CD4-positive, alpha-beta T cell treated with Interleukin-4 for 1 hour (primary cell): ENCODE measurements around the gene TM4SF18.
"Not testable (repeated sequence)": the region's sequence is repeated elsewhere in the genome, so short reads cannot be mapped to it uniquely, and the experiment has no call there.

Source experiments
- DNase-seq, 2 donors: peaks; one replicate each; pipeline ENCODE4 v3.0.0-alpha.2; 2020 to 2022

The TM4SF18 gene, protein sequence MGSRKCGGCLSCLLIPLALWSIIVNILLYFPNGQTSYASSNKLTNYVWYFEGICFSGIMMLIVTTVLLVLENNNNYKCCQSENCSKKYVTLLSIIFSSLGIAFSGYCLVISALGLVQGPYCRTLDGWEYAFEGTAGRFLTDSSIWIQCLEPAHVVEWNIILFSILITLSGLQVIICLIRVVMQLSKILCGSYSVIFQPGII

DNA sequence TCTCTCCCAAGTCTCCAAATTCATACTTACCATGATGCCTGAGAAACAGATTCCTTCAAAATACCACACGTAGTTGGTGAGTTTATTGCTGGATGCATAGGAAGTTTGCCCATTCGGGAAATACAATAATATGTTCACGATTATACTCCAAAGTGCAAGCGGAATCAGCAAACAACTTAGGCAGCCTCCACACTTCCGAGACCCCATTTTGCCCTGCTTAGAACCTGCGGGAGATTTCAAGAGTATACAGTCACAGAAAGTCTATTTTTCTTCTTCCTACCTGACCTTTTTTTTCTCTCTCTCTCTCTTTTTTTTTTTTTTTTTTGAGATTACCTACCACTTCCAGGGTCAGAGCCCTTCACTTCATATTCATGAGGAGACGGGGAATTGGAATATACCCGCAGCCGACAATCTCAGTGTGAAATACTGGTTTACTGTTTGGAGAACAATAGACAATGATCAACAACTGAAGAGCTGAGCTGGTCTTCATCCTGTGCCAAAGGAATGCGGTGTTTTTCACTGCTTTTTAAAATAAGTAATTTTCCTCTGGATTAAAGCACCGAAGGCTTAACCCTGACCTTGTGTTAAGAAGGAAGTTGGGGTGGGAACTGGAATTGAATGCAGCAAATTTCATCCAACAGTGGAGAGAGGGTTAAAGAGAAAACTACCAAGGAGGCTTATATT, at the start of gene TM4SF18:
TSS of gene TM4SF18 (minus strand) at position 461 of the 684 bp plus-strand sequence. CDS start at position 207, 254 bp downstream.
- no peak for DNase-seq

DNA sequence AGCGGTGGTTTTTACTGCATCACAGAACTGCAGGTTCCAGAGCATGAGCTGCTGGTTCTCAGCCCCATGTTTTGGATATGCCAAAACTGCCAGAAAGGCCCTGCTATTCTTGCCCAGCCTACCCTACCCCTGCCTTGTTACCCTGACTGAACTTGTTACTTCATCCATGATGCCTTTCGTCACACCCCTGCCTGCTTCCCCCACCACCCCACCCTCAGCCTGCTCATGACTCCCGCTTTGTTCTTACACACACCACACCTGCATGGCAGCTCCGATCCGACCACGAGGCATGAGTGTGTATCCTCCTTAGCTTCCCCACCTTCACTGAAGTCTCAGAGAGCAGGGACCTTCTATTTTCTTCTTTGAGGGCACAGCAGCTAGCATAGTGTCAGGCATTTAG, 49.1 kb upstream of the TM4SF18 start:
- no peak for DNase-seq

DNA sequence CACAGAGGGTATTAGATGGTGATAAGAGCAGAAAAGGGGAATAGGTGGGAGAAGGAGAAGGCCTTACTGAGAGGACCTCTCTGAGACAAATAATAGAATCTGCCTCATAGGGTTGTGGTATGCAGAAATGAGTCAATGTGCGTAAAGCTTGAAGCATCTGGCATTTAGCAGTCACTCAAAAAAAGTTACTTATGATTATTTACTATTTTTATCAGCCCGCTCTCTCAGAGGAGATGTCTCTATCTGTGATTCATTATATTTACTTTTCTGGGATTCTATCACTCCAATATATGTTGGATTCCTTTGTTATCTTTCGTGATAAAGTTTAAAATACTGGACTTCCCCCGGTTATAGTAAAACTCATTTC, 48.6 kb upstream of the TM4SF18 start:
- DNase-seq: no peak

DNA sequence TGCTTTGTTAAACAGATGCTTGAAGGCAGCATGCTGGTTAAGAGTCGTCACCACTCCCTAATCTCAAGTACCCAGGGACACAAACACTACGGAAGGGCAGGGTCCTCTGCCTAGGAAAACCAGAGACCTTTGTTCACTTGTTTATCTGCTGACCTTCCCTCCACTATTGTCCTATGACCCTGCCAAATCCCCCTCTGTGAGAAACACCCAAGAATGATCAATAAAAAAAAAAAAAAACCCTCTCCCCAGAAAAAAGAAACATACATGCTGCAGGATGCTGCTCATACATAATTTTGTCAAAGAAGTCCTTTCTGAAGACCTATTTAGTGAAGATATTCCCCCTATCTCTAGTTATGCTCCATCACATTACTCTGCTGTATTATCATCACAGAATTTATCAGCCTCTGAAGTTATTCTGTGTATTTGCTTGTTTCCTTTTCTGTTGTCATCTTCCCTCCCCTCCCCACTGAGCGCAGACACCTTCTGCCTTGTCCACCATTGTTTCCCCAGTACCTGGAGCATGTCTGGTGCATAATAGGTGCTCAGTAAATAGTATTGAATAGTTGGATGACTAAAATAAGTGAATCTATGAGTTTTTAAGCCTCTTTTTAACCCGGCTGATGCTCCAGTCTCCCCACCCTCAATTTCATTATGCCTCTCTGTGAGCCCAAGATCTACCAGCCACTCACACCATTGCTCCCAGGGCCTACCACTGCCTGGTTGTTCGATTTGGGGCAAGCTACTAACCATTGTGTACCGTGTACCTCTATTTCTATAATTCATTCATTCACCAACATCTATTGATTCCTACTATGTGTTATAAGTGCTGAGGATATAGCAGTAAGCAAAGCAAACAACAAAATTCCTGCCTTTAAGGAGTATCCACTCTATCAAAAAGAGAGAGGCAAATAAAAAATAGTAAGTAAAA, 48.0 kb upstream of the TM4SF18 start:
- no peak for DNase-seq

DNA sequence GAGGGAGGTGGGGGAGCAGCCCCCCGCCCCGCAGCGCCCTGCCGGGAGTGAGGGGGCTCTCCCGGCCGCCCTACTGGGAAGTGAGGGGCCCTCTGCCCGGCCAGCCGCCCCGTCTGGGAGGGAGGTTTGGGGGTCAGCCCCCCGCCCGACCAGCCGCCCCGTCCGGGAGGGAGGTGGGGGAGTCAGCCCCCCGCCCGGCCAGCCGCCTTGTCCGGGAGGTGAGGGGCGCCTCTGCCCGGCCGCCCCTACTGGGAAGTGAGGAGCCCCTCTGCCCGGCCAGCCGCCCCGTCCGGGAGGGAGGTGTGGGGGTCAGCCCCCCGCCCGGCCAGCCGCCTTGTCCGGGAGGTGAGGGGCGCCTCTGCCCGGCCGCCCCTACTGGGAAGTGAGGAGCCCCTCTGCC, 46.8 kb upstream of the TM4SF18 start:
- DNase-seq: not testable (repeated sequence)

DNA sequence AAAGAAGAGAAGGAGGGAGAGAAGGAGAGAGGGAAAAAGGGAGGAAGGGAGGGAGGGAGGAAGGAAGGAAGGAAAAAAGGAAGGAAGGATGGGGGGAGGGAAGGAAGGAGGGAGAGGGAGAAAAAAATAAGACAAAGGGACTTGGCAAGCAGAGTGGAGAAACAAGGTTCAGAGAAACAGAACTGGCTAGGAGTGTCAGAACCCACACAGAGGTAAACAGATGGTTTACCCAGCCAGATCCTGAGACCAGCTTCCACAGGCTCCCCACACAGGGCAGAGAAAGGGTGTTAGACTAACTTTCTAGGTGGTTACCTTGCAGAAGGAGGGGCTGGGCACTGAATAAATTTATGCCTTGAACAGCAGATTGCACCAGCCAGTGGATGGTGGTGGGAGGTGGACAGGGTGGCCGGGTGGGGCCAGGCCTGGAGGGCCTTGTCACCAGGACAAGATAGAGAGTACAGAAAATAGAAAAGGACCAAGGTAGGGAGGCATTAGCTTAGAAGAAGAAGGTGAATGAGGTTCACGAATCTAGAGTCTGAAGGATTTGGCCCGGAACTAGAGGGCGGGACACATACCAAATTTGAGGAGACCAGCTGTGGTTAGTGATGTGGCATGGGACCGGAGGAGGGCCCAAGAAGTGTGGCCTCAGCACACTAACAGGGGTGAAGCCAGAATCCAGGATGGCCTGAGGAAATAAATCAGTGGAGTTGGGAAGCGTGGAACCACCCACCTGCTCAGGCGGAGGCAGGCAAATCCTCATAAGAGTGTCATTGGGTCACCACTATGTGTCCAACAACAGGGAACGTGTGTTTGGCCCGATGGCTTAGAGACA, 45.3 kb upstream of the TM4SF18 start:
- no peak for DNase-seq

DNA sequence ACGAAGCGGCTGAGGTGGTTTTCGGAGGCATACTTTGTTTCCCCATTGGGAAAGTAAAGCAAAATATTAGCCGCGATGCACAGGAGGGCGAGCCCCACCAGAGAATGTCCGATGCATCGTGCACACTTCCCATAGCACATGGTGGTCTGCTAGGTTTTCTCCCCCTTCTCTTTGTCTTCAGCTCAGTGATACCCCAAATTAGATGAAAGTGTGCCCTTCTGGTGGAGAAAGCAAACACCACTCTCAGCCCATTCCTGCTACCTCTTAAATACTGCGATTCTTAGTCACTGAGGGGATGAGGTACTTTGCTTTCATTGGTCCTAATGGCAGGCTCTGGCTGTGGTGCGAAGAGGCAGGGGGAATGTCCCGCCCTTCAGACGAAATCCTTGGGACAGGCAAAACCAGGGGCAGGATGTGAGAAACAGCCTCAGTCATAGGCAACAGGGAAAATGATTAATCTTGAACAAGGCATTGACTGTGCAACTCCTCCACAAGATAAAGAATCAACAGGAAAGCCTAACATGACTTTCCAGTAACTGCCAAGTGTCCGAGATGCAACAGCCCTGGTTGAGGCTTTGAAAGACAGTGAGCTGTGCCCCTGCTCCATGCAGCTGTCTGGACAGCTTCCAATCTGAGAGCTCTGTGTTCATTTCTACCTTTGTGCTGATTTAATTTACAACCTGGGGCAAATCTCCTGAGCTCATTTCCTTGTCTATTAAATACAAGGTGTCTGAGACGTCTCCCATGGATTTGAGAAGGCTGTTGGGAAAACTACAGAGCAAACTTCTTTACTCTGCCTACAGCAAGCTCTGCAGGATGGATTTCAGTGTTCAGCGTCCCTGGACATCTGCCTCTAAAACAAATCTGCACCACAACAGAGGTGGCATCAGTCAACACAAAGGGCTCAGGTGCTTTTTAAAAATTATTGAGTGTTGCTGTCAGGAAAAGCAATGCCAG, 44.2 kb upstream of the TM4SF18 start, which contains the start of gene TM4SF1:
TSS of gene TM4SF1 (minus strand) at position 242 of the 957 bp plus-strand sequence. CDS start at position 140, 102 bp downstream.
- peak in 1 of 2 donors; percentile 15 for DNase-seq

DNA sequence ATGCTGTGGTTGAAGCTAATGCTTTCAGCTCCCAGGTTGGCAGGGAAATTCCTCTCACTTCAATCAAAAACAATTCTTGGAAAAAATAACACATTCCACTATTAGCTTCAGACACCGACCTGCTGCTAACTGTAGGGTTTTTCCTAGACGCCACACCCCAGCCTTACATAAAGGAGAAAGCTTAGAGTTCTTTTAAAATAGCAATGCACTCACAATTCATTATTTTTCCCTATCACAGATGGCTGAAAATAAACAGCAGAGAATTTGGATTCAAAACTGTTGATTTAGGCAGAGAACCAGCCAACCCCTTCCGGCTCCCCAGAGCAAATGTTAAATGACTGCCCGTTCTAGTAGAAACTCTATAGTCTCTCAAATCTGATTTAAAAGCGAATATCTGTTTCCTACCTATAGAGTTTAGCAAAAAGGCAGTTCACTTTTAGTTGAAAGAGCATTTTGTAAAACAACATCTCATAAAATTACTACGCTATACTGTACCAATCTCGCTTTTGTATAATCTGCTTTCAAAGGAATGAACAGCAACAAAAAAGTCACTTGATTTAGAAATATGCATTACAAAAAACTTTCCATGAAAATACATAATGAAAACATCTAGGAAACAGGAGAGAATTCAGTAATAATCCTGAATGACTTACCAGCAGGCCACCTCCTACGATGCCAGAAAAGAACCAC, 43.4 kb upstream of the TM4SF18 start:
- no peak for DNase-seq

DNA sequence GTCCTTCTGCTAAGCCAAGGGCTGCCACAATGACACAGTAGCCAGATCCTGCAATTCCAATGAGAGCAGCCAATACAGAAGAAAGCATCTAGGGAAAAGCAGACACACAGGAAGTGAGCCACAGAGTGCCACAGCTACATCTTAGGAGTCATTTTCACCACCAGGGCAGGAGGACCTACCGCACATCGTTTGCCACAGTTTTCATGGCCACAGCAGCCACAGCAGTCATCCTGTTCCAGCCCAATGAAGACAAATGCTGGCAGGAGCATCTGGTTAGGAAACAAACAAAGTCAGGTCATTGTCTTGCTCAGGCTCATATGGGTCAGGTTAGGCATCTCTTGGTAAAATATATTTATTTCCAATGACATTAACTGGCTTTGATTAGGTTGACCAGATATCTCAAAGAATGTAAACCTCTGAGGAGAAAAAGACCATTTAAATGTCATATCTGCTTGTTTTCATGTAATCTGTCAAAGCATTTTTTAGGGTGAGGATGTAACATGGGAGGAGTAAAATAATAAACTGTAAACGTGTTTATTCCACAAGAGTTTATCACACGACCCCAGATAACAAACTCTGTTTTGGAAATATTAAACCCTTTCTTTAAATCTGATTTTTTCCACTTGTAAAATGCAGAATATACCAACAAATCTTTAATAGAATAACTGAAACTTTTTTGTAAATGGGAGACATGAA, 42.2 kb upstream of the TM4SF18 start:
- no peak for DNase-seq

DNA sequence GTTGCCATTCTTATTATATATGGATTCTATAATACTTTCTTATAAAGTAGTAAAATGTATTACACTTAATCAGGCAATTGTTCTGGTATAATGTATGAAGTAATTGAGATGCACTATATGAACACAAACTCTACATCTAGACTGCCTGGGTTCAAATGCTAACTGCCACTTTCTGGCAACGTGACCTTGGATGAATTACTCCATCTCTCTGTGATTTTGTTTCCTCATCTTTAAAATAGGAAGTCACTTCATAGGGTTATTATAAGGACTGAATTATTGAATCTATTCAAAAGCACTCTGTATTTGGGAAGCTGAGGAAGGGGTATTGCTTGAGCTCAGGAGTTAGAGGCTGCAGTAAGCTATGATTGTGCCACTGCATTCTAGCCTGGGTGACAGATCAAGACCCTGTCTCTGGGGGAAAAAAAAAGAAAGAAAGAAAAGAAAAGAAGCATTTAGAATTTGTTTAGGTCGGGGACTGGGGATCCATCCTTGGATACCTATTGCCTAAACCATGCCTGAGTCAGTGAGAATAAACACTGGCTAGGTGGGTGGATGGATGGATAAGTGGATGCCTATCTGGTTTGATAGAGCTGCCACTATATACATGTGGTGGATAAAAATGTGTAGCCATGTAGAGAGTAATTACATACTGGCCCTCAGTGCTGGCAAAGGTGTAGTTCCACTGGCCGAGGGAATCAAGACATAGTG, 41.5 kb upstream of the TM4SF18 start:
- DNase-seq: no peak

DNA sequence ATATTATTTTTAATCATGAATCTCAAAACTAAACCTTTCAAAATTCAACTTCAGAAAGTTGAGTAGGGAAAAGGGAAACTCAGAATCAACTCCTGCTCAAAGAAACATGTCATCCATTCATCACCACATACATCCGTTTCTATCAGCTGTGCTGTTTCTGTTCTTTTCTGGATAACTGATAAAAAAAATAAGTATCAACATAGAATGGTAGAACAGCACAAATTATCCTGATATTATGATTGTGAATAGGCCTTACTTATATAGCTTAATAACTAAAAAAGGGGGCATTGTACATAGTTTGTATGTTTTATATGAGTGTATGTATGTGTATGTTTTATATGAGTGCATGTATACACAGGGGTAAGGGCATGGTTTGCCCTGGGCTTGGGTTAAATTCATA, 41.0 kb upstream of the TM4SF18 start:
- DNase-seq: no peak

DNA sequence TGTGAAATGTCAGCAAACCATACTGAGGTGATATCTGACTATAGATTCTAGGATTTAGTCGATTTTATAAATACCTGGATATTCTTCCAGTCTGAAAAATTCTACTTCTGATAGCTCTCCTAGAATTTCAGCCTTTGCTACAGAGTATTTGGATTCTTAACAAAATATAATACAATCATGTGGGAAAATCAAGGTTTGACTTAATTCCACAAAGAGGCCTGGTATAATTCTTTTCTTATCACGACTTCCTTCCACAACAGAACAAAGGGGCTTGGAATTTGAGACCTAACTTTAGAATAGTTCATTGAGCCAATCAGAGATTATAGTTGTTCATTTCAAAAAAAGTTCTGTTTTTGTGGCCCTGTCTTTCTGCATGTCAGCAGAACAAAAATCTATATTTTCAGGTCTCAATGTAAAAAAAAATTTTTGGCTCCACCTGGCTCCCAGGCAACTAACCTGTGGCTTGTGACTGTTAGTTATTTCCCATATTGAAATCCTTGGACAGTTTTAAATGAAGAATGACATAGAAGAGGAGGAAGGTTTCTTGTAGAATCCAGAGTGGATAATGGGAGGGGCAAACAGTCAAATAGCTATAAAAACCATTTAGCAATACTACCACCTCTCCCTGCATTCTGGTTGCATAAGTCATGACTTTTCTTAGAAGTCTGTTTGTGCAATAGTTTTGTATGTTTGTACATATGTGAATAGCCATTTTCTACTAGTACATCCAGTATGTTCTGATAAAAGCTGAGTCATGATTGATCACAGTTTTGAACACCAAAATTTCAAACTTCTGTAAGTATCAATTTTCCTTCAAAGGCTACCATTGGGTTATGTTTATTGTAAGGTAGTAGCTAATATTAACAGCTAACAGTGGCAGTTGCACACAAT, 40.0 kb upstream of the TM4SF18 start:
- no peak for DNase-seq

DNA sequence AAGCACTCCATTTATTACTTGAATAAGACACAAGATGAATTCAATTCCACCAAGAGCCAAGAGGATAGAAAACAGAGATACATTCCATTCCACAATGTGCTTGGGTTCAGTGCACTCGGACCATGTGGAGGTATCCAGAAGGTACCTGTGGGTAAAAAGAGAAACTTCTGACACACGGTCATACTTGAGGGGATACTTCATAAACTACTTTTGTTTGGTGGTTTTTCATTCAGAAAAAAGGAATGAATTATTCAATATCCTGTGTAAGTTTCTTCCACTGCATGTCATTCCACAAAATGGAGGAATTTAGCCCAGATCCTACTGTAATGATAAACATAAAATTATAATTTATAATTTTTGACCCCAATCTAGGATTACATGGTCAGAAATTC, 38.3 kb upstream of the TM4SF18 start:
- no peak for DNase-seq

DNA sequence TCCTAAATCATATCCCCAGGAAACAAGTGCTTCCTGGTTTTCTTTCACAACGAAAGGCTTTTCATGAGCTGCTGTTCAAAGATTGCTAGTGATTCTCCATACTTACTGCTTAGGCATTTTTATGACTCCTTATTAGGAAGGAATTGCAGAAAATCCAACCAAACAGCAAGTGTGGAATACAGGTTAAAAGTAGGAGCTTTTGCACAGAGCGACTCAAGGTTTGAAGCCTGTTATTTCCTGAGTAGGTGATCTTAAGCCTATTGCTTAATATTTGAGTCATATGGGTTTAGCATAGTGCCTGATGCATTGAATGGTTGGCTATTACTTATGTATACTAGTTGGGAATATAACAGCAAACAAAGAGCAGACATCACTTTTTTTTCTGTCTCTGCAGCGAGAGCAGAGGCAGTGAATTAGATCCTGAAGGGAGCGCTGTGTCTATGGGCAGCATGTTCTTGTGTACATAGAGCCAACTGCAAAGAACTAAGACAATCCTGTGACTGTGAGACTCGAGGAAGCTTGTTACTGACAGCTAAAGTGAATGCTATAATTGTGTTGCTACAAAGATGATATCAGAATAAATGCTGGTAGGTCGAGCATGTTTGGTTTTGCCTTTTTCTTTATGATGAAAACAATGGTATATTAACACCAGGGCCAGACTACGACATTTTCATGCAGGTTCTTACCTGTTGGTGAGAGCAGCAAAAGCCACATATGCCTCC, 37.7 kb upstream of the TM4SF18 start:
- DNase-seq: no peak

DNA sequence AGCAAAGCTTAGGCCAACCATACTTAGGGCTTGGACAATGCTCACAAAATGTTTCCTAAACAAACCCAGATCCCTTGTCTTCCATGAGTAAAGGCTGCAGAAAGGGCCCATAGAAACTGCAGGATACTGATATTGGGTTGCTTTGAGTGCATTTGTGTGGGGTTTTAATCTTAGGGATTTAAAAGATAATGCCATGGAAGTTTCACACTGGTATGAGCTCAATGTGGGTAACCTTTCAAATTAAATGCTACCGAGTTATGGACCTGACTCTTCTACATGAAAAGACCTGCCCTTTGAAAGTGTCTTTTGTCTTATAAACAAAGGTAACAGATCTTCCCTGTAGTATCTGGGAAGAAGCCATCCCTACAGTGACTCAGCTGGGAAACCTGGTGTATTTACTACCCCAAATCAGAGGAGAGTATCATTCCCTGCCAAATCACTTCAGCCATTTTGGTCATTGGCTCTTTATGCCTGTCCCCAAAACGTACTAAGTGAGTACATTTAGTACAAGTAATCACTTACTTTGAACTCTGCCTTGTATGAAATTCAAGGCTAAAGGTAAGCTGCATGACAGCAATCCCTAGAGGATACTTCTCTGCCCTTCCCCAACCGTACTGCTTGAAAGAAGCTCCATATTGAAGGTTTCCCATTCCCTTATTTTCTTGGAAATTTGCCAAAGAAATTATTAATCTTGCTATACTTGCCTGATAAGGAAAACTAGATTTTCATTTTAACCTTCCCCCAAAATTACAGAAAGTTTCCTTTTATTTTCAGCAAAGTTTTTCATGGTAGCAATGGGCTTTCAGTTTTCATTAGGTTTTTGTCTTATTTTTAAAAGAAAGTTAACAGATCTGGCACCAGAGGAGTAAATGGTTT, 36.8 kb upstream of the TM4SF18 start:
- no peak for DNase-seq

DNA sequence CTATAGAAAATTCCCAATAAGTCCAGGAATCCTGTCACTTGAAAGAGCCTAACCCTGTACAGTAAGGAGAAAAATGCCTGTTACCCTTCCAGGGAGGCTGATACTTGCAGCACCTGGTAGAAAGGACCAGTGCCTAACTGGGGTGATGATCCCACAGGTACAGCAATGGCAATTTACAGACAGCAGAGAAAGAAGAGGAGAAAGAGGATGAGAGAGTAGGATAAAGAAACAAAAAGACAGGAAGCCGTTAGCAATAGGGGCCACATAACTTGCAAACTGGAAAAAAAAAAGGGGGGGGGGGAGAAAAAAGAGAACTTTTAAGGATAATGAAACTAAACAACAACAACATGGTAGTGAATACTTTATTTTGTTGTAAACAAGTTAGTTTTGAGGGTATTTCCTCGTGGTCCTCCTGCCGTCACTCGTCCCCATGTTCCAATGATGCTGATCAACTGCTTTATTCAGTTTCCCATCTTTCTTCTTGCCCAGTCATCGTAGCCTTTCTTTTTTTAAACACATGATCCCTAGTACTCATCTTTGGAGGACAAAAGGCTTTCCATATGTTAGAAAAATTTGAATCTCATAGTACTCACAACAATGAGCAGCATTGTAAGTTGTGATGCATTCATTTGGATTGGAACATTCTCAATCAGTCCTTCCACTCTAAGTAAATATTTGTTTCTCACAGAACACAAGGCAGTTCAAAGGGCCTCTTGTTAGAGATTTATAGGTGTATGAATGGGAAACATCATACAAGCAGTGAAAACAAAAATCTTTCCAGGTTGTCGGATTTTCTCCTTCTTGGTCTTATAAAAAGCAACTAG, 35.5 kb upstream of the TM4SF18 start:
- no peak for DNase-seq
